Testis (tissue), 3 donors: ENCODE measurements around the gene ZMIZ1. TPM values are rescaled to one million over a fixed set of nuclear protein-coding genes. Genes with fewer than 3 reads are reported as not detected.

Source experiments
- DNase-seq: peaks from one replicate; pipeline ENCODE4 v3.0.0-alpha.2; 2019
- H3K27ac ChIP-seq, 2 donors: fragments of 200-600 bp; sonication (generic); one replicate each; pipeline ENCODE4 v1.5.1; 2019
- H3K27me3 ChIP-seq: fragments of 200-600 bp; sonication (generic); one replicate; pipeline ENCODE4 v1.5.1; 2019
- H3K36me3 ChIP-seq: fragments of 200-600 bp; sonication (generic); one replicate; pipeline ENCODE4 v1.5.1; 2017; ENCODE audit warnings: low read depth; ENCODE audit errors: missing control alignments
- H3K4me1 ChIP-seq: fragments of 200-600 bp; sonication (generic); one replicate; pipeline ENCODE4 v1.5.1; 2019
- H3K4me3 ChIP-seq, 2 donors: fragments of 200-600 bp; sonication (generic); one replicate each; pipeline ENCODE4 v1.5.1; 2017 to 2019
- H3K9me3 ChIP-seq: fragments of 200-600 bp; sonication (generic); one replicate; pipeline ENCODE4 v1.5.1; 2017
- POLR2A ChIP-seq: fragments of 450-650 bp; IDR thresholded peaks from one replicate; pipeline ENCODE4 v1.6.1; 2017; ENCODE audit warnings: antibody characterized with exemption, mild to moderate bottlenecking, moderate library complexity
- WGBS, 2 donors: methylation state at CpG; one replicate each; pipeline ENCODE4 v1.1.5; 2018; 5-methylcytosine and 5-hydroxymethylcytosine counted together
- intact Hi-C: fragments of 100-400 bp; cut with DNase I; formaldehyde crosslinking; loops from one replicate; pipeline ENCODE4 v1.15.1; 2023; ENCODE audit warnings: low total_unique reads
- polyA plus RNA-seq: library from polyadenylated mRNA; stranded (reverse); fragments of 350-450 nt; fragmentation: Illumina TruSeq; extraction: RNeasy Lipid Tissue Mini Kit (QIAGEN cat#74804); gene quantifications from one replicate; pipeline ENCODE4 v1.2.3, GENCODE V29; 2014; ENCODE audit warnings: low read depth, low replicate concordance; ENCODE audit not compliant: insufficient read depth
- total RNA-seq, 2 donors: library from RNA; depleted of rRNA; stranded (reverse); fragments of >200 nt; gene quantifications; one replicate each; pipeline ENCODE4 v1.2.3, GENCODE V29; 2016
- TF ChIP-seq, protein P1 (sequence below), 3 experiments: fragments of 450-650 bp in 2 of 3; fragments of 200-600 bp in 1 of 3; sonication (generic) in 1 of 3; IDR thresholded peaks; one replicate each; pipeline ENCODE4 v1.5.1; 2016 to 2019; ENCODE audit warnings: antibody characterized with exemption in 3 of 3, mild to moderate bottlenecking in 2 of 3, moderate library complexity in 1 of 3

ZMIZ1 gene
- total and polyA plus RNA-seq, 3 donors from 2014 or later = 15.2 to 22.0 (median 18.8) TPM

DNA sequence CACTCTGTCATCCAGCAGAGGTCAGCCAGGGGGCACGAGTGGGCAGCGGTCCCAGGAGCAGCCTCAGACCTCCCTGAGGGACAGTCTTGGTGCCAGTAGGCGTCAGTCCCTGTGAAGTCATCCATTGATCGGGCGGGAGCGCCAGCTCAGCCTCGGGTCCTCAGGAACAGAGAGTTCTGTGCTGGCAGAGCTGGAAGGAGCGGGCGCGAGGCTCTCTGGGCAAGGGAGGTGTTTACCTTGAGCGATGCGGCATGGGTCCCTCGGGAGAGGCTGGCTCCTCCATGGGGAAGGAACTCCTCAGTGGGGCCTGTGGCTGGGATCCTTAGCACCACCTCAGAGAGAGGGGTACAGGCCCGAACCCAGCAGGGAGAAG, 177.4 kb downstream of the ZMIZ1 start:
- intact Hi-C loops = no loop called here
- Histone ChIP-seq H3K4me3 (no peak overlapping the region), H3K9me3 (no peaks in the 10 kb centered on the region), H3K27me3 (no peaks in the 10 kb centered on the region), H3K36me3 (no peaks in the 10 kb centered on the region), H3K27ac (peak overlapping the region; percentile 6 to 77), H3K4me1 (peaks cover 38% of the 10 kb centered on the region)
- peak; percentile 60 for DNase-seq
- 22 to 61% methylated on average over 12 to 14 of the region's 14 CpGs for WGBS, 2 donors
- TF ChIP-seq POLR2A = no peak
- TF ChIP-seq, protein P1, sequence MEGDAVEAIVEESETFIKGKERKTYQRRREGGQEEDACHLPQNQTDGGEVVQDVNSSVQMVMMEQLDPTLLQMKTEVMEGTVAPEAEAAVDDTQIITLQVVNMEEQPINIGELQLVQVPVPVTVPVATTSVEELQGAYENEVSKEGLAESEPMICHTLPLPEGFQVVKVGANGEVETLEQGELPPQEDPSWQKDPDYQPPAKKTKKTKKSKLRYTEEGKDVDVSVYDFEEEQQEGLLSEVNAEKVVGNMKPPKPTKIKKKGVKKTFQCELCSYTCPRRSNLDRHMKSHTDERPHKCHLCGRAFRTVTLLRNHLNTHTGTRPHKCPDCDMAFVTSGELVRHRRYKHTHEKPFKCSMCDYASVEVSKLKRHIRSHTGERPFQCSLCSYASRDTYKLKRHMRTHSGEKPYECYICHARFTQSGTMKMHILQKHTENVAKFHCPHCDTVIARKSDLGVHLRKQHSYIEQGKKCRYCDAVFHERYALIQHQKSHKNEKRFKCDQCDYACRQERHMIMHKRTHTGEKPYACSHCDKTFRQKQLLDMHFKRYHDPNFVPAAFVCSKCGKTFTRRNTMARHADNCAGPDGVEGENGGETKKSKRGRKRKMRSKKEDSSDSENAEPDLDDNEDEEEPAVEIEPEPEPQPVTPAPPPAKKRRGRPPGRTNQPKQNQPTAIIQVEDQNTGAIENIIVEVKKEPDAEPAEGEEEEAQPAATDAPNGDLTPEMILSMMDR (IDR thresholded peaks at IDR 0.05) = no peak

DNA sequence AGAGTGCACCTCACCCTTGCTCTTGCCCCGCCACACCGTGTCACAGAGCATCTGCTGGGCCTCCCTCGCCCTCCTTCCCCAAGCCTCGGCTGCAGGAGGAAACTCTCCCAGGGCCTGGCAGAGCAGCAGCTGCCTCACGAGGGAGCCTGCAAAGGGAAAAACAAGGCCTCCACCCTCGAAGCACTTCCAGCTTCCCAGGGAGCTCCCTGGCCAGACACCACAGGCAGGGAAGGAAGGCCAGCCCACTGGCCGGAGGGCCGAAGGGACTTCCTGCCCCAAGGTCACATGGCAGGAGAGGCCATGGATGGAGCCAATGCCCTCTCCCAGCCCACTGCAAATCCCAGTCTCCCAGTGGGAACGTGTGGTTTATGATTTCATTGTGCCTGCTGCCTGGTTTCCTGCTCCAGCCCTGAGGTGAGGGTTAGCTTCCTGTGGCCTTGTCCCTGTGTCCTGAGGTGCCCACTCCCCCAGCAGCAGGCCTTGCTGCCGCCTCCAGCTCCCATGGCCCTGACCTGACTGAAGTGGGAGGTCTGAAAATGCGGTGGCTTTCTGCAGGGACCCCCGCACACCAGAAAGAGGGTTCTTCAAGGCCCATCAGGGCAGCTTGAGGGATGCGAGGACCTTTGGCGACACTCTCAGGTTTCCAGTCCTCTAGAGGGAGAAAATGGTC, 178.0 kb downstream of the ZMIZ1 start:
- no peak overlapping the region for H3K4me3 ChIP-seq
- no peak for TF ChIP-seq POLR2A
- TF ChIP-seq, protein P1 (IDR thresholded peaks at IDR 0.05) = no peak
- H3K4me1 ChIP-seq = peaks cover 35% of the 10 kb centered on the region
- WGBS, 2 donors = 41 to 55% methylated on average over 4 to 14 of the region's 14 CpGs
- peak overlapping the region; percentile 6 to 77 for H3K27ac ChIP-seq
- H3K36me3 ChIP-seq = no peaks in the 10 kb centered on the region
- H3K9me3 ChIP-seq = no peaks in the 10 kb centered on the region
- peak; percentile 77 for DNase-seq
- intact Hi-C loops = no loop called here
- no peaks in the 10 kb centered on the region for H3K27me3 ChIP-seq

GRCh38 chr10:79247373-79248137, 178.8 kb downstream of the ZMIZ1 start:
- intact Hi-C loops = no loop called here
- Histone ChIP-seq H3K27me3 (no peaks in the 10 kb centered on the region), H3K9me3 (no peaks in the 10 kb centered on the region), H3K4me3 (no peak overlapping the region), H3K27ac (peak overlapping the region; percentile 6 to 77), H3K4me1 (peaks cover 30% of the 10 kb centered on the region), H3K36me3 (no peaks in the 10 kb centered on the region)
- 85 to 90% methylated on average over 5 to 6 of the region's 6 CpGs for WGBS, 2 donors
- no peak for TF ChIP-seq POLR2A
- TF ChIP-seq, protein P1 (IDR thresholded peaks at IDR 0.05) = no peak
- DNase-seq = no peak

GRCh38 chr10:79248341-79249185, 179.8 kb downstream of the ZMIZ1 start:
- H3K9me3 ChIP-seq = no peaks in the 10 kb centered on the region
- 73 to 75% methylated on average over 9 to 12 of the region's 12 CpGs for WGBS, 2 donors
- intact Hi-C loops = no loop called here
- peak; percentile 49 for DNase-seq
- peak overlapping the region in 1 of 2 donors; percentile 25 for H3K27ac ChIP-seq
- no peaks in the 10 kb centered on the region for H3K36me3 ChIP-seq
- no peaks in the 10 kb centered on the region for H3K27me3 ChIP-seq
- no peak overlapping the region for H3K4me3 ChIP-seq
- TF ChIP-seq, protein P1 (IDR thresholded peaks at IDR 0.05) = no peak
- no peak for TF ChIP-seq POLR2A
- peaks cover 30% of the 10 kb centered on the region for H3K4me1 ChIP-seq
